HUES48 (cell line): Measurements from ENCODE around the gene SH3RF3.

ENCODE experiments used
- H3K27ac ChIP-seq: one replicate; pipeline ENCODE4 v1.7.0; 2013; ENCODE audit warnings: low read depth, low read length, inconsistent platforms
- H3K27me3 ChIP-seq: 2 replicates; pipeline ENCODE4 v1.6.1; 2013; ENCODE audit warnings: mild to moderate bottlenecking, low read length; ENCODE audit not compliant: control insufficient read depth, insufficient read depth
- H3K36me3 ChIP-seq: 2 replicates; pipeline ENCODE4 v1.6.1; 2013; ENCODE audit warnings: low read length; ENCODE audit not compliant: control insufficient read depth, insufficient read depth
- H3K4me1 ChIP-seq: 2 replicates; pipeline ENCODE4 v1.6.1; 2013; ENCODE audit warnings: mild to moderate bottlenecking, low read length; ENCODE audit not compliant: control insufficient read depth, insufficient read depth
- H3K4me3 ChIP-seq: 2 replicates; pipeline ENCODE4 v1.5.1; 2013; ENCODE audit warnings: mild to moderate bottlenecking, low read depth, low read length
- H3K9ac ChIP-seq: 2 replicates; pipeline ENCODE4 v1.6.1; 2013; ENCODE audit warnings: mild to moderate bottlenecking, low read depth, low read length, moderate library complexity
- H3K9me3 ChIP-seq: 2 replicates; pipeline ENCODE4 v1.6.1; 2013; ENCODE audit warnings: low read length; ENCODE audit not compliant: control insufficient read depth, insufficient read depth

The SH3RF3 gene

DNA sequence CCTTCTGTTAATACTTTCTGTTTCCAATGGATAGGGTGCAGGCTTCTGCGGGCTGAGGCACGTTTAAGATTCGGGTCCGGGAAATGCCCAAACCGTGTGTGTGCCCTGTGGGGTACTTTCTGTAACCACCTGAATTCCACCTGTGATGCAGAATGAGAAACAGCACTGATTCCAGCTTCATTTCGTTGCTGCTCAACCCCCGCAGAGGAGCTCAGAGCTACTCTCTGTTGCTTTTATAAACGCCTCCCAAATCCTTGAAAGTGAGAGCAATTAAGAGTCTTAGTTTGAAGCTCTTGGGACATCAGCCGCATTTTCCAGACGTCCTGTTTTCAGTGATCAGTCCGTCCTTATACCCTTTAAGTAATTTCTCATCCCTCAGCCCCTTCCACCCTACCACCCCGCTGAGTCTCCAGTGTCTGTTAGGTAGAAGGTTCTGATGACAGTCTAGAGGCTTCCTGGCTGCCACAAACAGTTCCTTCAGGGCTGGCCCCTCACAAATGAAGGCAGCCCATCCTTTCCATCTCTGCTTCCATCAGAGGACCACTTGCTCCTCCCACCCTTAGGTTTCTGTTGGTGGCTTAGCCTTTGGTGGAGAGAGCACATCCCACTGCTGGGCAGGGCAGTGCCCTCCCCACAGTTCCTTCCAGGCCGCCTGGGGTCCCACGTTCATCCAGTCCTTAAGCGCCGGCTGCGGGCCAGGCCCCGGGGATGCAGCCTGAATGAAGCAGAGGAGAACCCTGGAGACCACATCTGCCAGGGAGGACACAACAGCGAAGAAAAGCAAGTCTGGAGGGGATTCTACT lies 254.7 kb downstream of the SH3RF3 start:
- Histone ChIP-seq H3K4me3 (no peak overlapping the region), H3K9ac (no peak overlapping the region), H3K4me1 (peaks cover 22% of the 10 kb centered on the region), H3K36me3 (no peaks in the 10 kb centered on the region), H3K27ac (no peak overlapping the region), H3K27me3 (no peaks in the 10 kb centered on the region), H3K9me3 (no peaks in the 10 kb centered on the region)

DNA sequence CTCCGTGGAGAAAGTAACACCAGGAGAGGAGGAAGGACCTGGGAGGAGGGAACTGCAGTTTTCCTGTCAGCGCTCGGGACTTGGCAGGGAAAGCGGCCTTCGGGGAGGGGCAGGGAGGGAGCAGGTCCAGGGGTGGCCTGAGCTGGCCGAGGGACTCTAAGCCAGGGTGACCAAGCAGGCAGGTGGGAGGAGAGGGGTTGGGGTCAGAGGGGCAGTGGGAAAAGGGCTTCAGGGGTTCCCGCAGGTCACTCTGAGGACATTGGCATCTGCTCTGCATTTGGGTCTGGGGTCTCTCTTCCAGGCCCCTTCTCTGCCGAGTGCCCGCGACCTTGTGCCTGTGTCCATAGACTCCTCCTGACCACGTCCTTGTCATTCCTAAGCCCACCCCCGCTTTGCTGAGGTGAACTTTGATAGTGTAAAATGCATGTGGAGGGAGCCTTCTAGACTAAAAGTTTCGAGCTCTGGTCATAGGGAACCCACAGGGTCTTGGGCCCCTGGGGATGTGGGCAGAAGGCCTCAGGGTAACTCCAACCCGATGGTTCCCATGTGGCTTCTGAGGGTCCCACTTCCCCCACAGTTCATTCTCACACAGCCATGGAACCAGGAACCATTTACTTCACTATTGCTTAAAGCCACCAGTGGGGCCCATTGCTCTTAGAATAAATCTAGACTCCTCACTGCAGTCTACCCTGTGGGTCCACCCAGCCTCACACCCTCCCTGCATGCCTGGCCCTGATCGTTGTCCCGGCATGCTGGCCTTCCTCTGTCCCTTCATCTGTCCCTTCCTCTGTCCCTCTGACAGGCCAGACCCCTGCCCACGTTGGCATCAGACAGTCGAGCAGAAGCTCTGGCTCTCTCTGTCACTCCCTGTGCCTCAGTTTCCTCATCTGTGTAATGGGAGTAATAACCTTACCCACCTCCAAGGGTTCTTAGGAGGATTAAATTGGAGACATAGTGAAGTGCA lies 255.6 kb downstream of the SH3RF3 start:
- Histone ChIP-seq H3K36me3 (no peaks in the 10 kb centered on the region), H3K4me1 (peaks cover 22% of the 10 kb centered on the region), H3K9ac (no peak overlapping the region)

DNA sequence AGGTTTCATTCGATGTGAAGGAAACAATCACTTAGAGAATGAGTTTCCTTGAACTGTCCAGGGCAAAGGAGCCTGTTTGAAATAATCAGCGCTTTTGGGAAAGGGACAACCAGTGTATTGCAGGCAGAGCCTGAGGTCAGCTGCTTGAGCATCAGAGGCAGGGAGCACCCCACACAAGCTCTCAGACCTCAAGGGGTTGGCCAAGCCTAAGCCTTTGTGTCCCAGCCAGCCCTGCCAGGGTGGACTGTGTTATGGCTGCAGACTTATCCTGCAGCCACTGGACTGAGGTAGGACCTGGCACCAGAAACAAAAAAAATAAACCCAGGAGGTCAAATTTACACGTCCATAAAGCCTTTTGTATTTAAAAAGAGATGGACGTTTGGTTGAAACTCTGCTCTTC lies 256.5 kb downstream of the SH3RF3 start:
- no peaks in the 10 kb centered on the region for H3K9me3 ChIP-seq
- no peaks in the 10 kb centered on the region for H3K27me3 ChIP-seq
- no peaks in the 10 kb centered on the region for H3K36me3 ChIP-seq
- no peak overlapping the region for H3K9ac ChIP-seq
- H3K4me1 ChIP-seq = peaks cover 22% of the 10 kb centered on the region
- H3K4me3 ChIP-seq = no peak overlapping the region
- peak overlapping the region; percentile 63 for H3K27ac ChIP-seq

More for the DNA sequence above, 255.6 kb downstream of the SH3RF3 start:
- no peaks in the 10 kb centered on the region for H3K9me3 ChIP-seq
- no peak overlapping the region for H3K4me3 ChIP-seq
- H3K27ac ChIP-seq = no peak overlapping the region
- no peaks in the 10 kb centered on the region for H3K27me3 ChIP-seq

DNA sequence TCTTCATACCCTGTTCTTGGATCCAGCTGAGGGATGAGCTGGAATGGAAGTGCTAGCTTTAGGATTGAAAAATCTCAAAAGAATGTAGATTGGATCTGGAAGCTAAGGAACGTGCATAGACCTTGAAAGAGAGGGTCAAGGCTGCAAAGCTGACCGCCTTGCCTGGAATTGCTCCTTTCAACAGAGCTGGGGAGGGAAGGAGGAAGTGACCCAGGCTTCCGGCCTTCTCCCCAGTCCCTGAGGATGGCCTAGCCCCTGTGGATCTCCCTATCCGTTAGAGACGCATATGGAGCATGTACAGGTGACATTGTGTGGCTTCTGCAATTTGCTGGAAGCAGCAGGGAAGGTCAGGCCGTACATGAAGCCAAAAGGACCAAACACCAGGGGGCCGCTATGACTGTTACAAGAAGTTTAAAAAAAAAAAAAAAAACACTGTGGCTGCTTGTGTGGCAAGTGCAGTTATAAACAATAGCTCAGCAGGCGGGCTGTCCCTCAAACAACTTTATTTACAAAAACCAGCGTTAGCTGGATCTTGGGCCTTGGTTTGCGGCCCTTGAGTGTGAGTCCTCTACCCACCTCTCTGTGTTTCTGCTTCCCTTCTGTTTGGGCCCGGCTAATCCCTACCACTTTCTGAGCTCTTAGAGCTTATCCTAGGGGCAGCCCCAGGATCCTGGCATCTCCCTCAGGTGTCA lies 257.1 kb downstream of the SH3RF3 start:
- Histone ChIP-seq H3K27ac (peak overlapping the region; percentile 63), H3K36me3 (no peaks in the 10 kb centered on the region), H3K27me3 (no peaks in the 10 kb centered on the region), H3K9ac (no peak overlapping the region), H3K4me3 (no peak overlapping the region), H3K4me1 (peaks cover 22% of the 10 kb centered on the region), H3K9me3 (no peaks in the 10 kb centered on the region)

- H3K36me3 ChIP-seq = no peaks in the 10 kb centered on the region
- no peaks in the 10 kb centered on the region for H3K9me3 ChIP-seq
- H3K27ac ChIP-seq = no peak overlapping the region
- no peak overlapping the region for H3K9ac ChIP-seq
- H3K27me3 ChIP-seq = no peaks in the 10 kb centered on the region
- peaks cover 22% of the 10 kb centered on the region for H3K4me1 ChIP-seq
- H3K4me3 ChIP-seq = no peak overlapping the region
These were observed 258.3 kb downstream of the SH3RF3 start for GRCh38 chr2:109387221-109387735.

DNA sequence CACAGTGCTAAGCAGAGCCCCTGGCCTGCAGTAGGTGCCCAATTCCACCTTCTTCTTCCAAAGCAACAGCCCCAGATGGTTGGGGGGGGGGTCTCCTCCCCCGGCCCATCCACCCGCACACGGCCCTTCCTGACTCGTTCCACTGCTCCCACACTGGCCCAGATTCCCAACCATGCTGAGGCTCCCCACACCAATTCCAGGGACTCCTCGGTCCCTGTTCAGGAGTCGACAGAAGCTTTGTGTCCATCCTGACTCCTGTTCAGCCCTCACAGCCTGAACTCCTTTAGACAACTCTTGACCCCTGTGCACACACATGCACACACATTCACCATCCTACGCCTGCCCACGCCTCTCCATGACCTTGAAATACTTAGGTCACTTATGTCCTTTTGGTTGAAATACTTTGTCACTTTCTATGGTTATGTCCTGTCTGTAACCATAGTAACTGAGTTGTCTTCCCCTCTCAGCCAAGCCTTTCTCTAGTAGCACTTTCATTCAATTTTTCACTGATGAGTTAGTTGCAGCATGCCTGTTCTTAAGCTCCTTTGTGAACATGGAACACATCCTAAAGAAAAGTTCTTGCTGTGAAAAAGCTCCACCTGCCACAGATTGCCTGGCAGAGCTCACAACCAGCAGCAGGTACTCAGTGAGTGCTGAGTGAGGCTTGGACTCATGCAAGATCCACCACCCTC lies 258.9 kb downstream of the SH3RF3 start:
- H3K9me3 ChIP-seq = no peaks in the 10 kb centered on the region
- no peak overlapping the region for H3K4me3 ChIP-seq
- H3K27ac ChIP-seq = no peak overlapping the region
- H3K27me3 ChIP-seq = no peaks in the 10 kb centered on the region
- no peaks in the 10 kb centered on the region for H3K36me3 ChIP-seq
- H3K9ac ChIP-seq = no peak overlapping the region
- peaks cover 22% of the 10 kb centered on the region for H3K4me1 ChIP-seq

GRCh38 chr2:109391243-109391642 lies 262.2 kb downstream of the SH3RF3 start:
- Histone ChIP-seq H3K9me3 (no peaks in the 10 kb centered on the region), H3K36me3 (no peaks in the 10 kb centered on the region), H3K27me3 (no peaks in the 10 kb centered on the region), H3K4me1 (peaks cover 11% of the 10 kb centered on the region), H3K27ac (no peak overlapping the region), H3K9ac (no peak overlapping the region), H3K4me3 (no peak overlapping the region)

DNA sequence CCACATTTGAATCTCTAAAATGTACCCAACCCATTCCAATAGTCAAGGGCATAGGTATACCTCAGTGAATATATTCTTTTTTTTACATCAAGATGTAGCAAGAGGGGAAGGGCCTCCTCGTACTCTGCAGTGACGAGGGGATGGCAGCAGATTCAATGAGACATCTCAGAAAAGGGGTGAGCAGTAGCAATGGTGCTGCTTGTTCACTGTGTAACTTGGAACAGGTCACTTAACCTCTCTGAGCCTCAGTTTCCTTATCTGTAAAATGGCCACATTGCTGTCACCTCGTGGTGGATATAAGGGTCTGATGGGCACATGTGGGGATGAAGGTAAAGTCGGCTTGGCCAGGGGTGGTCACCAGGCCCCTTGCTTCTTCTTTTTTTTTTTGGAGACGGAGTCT lies 263.1 kb downstream of the SH3RF3 start:
- Histone ChIP-seq H3K9me3 (no peaks in the 10 kb centered on the region), H3K36me3 (no peaks in the 10 kb centered on the region), H3K27me3 (no peaks in the 10 kb centered on the region), H3K4me3 (no peak overlapping the region), H3K9ac (no peak overlapping the region), H3K27ac (no peak overlapping the region), H3K4me1 (peaks cover 10% of the 10 kb centered on the region; the same call in 1 of the 2 replicates)

GRCh38 chr2:109392816-109393661 lies 264.0 kb downstream of the SH3RF3 start:
- no peaks in the 10 kb centered on the region for H3K9me3 ChIP-seq
- H3K36me3 ChIP-seq = no peaks in the 10 kb centered on the region
- no peak overlapping the region for H3K4me3 ChIP-seq
- no peak overlapping the region for H3K27ac ChIP-seq
- H3K27me3 ChIP-seq = no peaks in the 10 kb centered on the region
- H3K4me1 ChIP-seq = peaks cover 9% of the 10 kb centered on the region; the same call in 1 of the 2 replicates
- H3K9ac ChIP-seq = no peak overlapping the region
